ENCODE results near the gene SLC35F1. TPM values are rescaled to one million over a fixed set of nuclear protein-coding genes. Genes with fewer than 3 reads are reported as not detected.

SLC35F1 gene
- total and polyA plus RNA-seq, 10 of the 15 experiments (the other 5 are each of a cell fraction or from before 2014, with no cell fraction given) = 0.01 TPM; not detected in 9

DNA sequence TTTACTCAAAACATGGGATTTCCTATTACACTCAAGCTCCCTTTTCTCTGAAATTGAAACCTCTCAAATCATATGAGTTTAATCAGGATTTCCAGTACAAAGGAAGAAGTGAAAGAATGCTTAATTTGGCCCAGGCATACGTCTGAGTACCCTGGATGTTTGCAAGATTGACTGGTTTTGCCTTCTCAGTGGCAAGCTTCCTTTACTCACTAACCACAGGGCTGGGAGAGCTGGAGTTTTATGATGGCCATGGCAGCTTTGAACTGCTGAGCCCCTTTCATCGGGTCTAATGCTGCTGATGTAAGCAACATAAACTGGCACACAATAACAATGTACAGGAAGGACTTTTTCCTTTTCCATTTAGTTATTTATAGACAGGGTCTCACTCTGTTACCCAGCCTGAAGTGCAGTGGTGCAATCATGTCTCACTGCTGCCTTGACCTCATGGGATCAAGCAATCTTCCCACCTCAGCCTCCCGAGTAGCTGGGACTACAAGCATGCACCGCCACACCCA is 194.8 kb downstream of the SLC35F1 start:
- ChIA-PET CTCF (interaction anchor here (1.1 kb wide), 1 partner anchor 12 kb away, joined by 3 read pairs; no protein-coding TSS in a partner anchor), POLR2A (no interaction called here), RAD21 (ENCODE audit: unreplicated experiment) (no interaction called here), SMC1A (ENCODE audit: uncharacterized antibody, unreplicated experiment) (no interaction called here)
- no peaks in the 10 kb centered on the region for H3K4me1 ChIP-seq (ENCODE audit: control insufficient read depth, insufficient read depth, low read length)
- H3K4me2 ChIP-seq (ENCODE audit: control insufficient read depth, insufficient read depth) = no peak overlapping the region
- intact Hi-C loops (cut with micrococcal nuclease; ENCODE audit: unreplicated experiment) (no loop called here), in situ Hi-C loops (cut with MboI) (no loop called here)
- H3K79me2 ChIP-seq (ENCODE audit: control insufficient read depth, insufficient read depth, low read length) = no peaks in the 10 kb centered on the region
- FAIRE-seq = no peak
- H3K36me3 ChIP-seq (ENCODE audit: control insufficient read depth in 2 of 2, insufficient read depth in 2 of 2, low read length in 1 of 2) = no peaks in the 10 kb centered on the region
- no peak overlapping the region for H3K27ac ChIP-seq (ENCODE audit: control insufficient read depth, insufficient read depth)
- no peak overlapping the region for H2AFZ ChIP-seq (ENCODE audit: control insufficient read depth, low read depth, low read length)
- H4K20me1 ChIP-seq (ENCODE audit: control insufficient read depth, insufficient read depth) = no peaks in the 10 kb centered on the region
- 8% methylated on average over 4 of the region's 4 CpGs for WGBS (ENCODE audit: insufficient coverage, insufficient replicate concordance, low lambda C conversion rate, missing lambda C conversion rate)
- no peak for ATAC-seq
- no peak overlapping the region for H3K9ac ChIP-seq (ENCODE audit: control insufficient read depth, insufficient read depth, low read length)
- DNase-seq (ENCODE audit: low read depth, low spot score) = no peak
- TF ChIP-seq, protein P1, sequence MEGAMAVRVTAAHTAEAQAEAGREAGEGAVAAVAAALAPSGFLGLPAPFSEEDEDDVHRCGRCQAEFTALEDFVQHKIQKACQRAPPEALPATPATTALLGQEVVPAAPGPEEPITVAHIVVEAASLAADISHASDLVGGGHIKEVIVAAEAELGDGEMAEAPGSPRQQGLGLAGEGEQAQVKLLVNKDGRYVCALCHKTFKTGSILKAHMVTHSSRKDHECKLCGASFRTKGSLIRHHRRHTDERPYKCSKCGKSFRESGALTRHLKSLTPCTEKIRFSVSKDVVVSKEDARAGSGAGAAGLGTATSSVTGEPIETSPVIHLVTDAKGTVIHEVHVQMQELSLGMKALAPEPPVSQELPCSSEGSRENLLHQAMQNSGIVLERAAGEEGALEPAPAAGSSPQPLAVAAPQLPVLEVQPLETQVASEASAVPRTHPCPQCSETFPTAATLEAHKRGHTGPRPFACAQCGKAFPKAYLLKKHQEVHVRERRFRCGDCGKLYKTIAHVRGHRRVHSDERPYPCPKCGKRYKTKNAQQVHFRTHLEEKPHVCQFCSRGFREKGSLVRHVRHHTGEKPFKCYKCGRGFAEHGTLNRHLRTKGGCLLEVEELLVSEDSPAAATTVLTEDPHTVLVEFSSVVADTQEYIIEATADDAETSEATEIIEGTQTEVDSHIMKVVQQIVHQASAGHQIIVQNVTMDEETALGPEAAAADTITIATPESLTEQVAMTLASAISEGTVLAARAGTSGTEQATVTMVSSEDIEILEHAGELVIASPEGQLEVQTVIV (IDR thresholded peaks at IDR 0.05; ENCODE audit: borderline replicate concordance, partially characterized antibody) = no peak
- no peak for TF ChIP-seq YBX1 (IDR thresholded peaks at IDR 0.05)
- TF ChIP-seq TCF12 (IDR thresholded peaks at IDR 0.05; ENCODE audit: low read depth, low read length) = no peak
- no peak for TF ChIP-seq ZBED1 (IDR thresholded peaks at IDR 0.05; ENCODE audit: borderline replicate concordance)
- TF ChIP-seq YY1 (IDR thresholded peaks at IDR 0.05; ENCODE audit: low read depth, low read length) = no peak
- TF ChIP-seq HDGF (IDR thresholded peaks at IDR 0.05) = no peak
- TF ChIP-seq HDAC6 (IDR thresholded peaks at IDR 0.05; ENCODE audit: unreplicated experiment) = no peak
- no peak for TF ChIP-seq MXI1 (IDR thresholded peaks at IDR 0.05; ENCODE audit: low read depth, low read length)
- TF ChIP-seq RFX5 (IDR thresholded peaks at IDR 0.05; ENCODE audit: low read depth, low read length) = no peak
- no peak for TF ChIP-seq SMAD5 (IDR thresholded peaks at IDR 0.05; ENCODE audit: low read depth)
- no peak overlapping the region for H3K4me3 ChIP-seq
- H3K9me3 ChIP-seq (replicated peaks; ENCODE audit: control insufficient read depth, insufficient read depth, low read length) = no peaks in the 10 kb centered on the region
- no TSS peak for BruUV-seq (replicated peaks)
- no peaks in the 10 kb centered on the region for H3K27me3 ChIP-seq (replicated peaks in 1 of 2; ENCODE audit: control insufficient read depth in 2 of 2, insufficient read depth in 2 of 2, low read length in 1 of 2)
